PFSK-1 (cell line): ENCODE data around the gene TFPI.

Experiments used
- FOXP2 ChIP-seq: optimal IDR thresholded peaks from 2 replicates; pipeline ENCODE3; 2011; ENCODE audit warnings: borderline replicate concordance, control low read depth, inconsistent platforms; ENCODE audit not compliant: insufficient read depth; ENCODE audit errors: extremely low read length, extremely low read depth
- POLR2AphosphoS5 ChIP-seq: IDR thresholded peaks from 2 replicates; pipeline ENCODE4 v1.6.1; 2012; ENCODE audit warnings: low read depth, mild to moderate bottlenecking, control low read depth, low read length, moderate library complexity
- SIN3A ChIP-seq: IDR thresholded peaks from 2 replicates; pipeline ENCODE4 v1.6.1; 2012; ENCODE audit warnings: mild to moderate bottlenecking, low read length, moderate library complexity, borderline replicate concordance; ENCODE audit not compliant: insufficient read depth
- TAF1 ChIP-seq: IDR thresholded peaks from 2 replicates; pipeline ENCODE4 v1.6.1; 2012; ENCODE audit warnings: low read length, control low read depth, borderline replicate concordance; ENCODE audit not compliant: insufficient read depth
- TF ChIP-seq, protein P1 (sequence below), 2 experiments: IDR thresholded peaks; 2 replicates each; pipeline versions ENCODE4 v1.6.1 to v1.8.0; 2011 to 2012; ENCODE audit warnings: low read depth in 2 of 2, low read length in 2 of 2, control low read depth in 1 of 2, inconsistent platforms in 1 of 2, mild to moderate bottlenecking in 1 of 2, moderate library complexity in 1 of 2; ENCODE audit not compliant: insufficient read depth in 1 of 2

The TFPI gene

DNA sequence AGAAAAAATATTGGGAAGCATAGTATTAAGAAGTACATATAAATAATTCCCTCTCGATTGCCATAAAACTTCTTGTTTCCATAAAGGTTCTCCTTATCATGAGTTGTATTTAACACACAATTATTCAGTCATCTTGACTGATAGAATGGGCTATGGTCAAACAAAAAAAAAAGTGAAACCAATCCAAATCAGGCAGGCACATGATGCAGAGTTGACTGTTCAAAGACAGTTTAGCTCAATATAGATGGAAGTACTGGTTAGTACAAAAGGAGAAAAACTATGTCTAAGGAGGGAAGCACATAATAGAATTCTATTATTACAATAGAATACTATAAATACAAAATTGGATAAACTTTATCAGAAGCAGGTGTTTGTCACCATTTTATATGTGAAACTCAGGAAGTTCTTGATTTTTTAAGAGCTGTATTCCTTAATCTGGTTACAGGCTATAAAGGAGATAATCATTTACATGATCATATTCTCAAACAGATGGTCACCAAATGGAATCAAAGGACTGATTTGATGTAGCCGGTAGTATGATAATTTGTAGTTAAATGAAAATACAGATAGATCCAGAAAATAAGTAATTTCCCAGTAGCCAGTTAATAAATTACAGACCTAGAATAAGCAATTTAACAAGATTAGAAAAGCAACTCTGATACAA lies 88.0 kb downstream of the TFPI start:
- TF ChIP-seq, protein P1, sequence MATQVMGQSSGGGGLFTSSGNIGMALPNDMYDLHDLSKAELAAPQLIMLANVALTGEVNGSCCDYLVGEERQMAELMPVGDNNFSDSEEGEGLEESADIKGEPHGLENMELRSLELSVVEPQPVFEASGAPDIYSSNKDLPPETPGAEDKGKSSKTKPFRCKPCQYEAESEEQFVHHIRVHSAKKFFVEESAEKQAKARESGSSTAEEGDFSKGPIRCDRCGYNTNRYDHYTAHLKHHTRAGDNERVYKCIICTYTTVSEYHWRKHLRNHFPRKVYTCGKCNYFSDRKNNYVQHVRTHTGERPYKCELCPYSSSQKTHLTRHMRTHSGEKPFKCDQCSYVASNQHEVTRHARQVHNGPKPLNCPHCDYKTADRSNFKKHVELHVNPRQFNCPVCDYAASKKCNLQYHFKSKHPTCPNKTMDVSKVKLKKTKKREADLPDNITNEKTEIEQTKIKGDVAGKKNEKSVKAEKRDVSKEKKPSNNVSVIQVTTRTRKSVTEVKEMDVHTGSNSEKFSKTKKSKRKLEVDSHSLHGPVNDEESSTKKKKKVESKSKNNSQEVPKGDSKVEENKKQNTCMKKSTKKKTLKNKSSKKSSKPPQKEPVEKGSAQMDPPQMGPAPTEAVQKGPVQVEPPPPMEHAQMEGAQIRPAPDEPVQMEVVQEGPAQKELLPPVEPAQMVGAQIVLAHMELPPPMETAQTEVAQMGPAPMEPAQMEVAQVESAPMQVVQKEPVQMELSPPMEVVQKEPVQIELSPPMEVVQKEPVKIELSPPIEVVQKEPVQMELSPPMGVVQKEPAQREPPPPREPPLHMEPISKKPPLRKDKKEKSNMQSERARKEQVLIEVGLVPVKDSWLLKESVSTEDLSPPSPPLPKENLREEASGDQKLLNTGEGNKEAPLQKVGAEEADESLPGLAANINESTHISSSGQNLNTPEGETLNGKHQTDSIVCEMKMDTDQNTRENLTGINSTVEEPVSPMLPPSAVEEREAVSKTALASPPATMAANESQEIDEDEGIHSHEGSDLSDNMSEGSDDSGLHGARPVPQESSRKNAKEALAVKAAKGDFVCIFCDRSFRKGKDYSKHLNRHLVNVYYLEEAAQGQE (IDR thresholded peaks at IDR 0.05; ENCODE audit: insufficient read depth in 1 of 2, low read depth in 2 of 2, low read length in 2 of 2) = no peak
- TF ChIP-seq TAF1 = no peak
- TF ChIP-seq FOXP2 = no peak
- TF ChIP-seq SIN3A = no peak
- no peak for TF ChIP-seq POLR2AphosphoS5

DNA sequence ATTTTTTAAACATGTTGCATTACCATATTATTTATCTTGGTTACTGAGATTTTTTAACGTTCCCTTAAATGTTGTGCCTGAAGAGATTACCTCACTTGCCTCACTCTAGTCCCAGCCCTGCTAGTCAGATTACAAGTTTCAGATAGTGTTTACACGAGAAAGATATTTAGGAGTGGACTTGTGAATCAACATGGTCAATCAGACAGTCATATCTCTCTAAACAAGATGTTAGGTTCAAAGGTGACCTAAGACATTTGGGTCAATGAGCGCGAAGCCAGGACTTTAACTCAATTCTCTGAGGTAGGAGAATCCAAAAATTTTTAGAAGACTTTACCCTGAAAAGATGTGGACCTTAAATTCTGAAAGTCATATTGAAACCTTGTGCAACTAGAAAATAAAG lies 91.4 kb downstream of the TFPI start:
- no peak for TF ChIP-seq FOXP2
- TF ChIP-seq, protein P1 (IDR thresholded peaks at IDR 0.05; ENCODE audit: insufficient read depth in 1 of 2, low read depth in 2 of 2, low read length in 2 of 2) = no peak
- no peak for TF ChIP-seq POLR2AphosphoS5
- TF ChIP-seq TAF1 = no peak
- no peak for TF ChIP-seq SIN3A

DNA sequence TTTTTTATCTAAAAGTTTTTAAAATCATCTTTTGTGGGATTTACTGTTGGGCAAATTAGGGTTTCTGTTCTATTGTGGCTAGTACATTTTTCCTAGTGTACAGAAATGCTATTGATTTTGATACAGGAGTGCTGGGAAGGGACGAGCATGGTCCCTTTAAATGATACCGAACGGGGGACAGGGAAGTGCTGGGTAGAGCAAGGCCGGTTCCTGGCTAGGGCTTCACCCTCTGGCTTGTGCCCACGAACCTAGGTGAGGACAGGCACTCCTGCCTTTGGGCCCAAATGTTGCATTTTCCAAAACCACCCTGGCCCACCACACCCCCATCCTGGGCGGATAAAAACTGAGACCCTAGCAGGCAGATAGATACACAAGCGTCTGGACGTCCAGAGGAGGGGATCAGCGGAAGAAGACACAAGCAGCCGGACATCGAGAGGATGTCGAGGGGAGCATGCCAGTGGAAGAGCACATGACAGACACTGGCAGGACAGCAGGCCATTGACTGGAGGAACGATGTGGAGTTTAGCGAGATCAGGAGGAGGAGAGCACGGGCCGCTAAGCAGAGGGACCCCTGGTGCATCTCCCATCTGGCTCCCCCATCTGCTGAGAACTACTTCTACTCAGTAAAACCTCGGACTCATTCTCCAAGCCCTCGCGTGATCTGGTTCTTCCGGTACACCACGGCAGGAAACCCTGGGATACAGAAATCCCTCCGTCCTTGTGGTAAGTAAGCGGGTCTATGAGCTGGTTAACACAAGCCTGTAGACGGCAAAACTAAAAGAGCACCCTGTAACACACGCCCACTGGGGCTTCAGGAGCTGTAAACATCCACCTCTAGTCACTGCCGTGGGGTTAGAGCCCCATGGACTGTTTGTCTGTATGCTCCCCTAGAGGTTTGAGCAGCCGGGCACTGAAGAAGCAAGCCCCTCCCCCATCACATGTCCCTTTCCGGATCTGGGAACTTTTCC lies 92.7 kb downstream of the TFPI start:
- TF ChIP-seq SIN3A = no peak
- TF ChIP-seq TAF1 = no peak
- TF ChIP-seq, protein P1 (IDR thresholded peaks at IDR 0.05; ENCODE audit: insufficient read depth in 1 of 2, low read depth in 2 of 2, low read length in 2 of 2) = no peak
- TF ChIP-seq POLR2AphosphoS5 = no peak
- TF ChIP-seq FOXP2 = no peak

DNA sequence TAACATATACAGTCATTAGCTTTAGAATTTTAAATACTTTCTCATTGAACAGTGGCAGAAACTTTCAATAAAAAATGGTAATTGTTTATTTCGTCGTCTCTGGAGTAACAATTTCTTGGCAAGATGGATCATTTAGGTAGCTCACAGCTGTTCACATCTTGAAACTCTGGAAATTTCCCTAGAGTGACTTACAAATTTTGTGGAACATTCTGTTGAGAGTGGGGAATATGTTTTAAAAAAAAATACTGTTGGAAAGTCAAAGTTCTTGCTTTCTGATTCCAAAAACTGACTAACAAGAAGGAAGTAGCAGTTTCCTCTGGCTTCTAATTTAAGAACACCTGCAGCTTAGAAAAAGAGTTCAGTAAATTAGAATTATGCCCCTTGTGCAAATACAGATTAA lies 95.0 kb downstream of the TFPI start:
- TF ChIP-seq SIN3A (no peak), TAF1 (no peak), FOXP2 (no peak), POLR2AphosphoS5 (no peak)
- TF ChIP-seq, protein P1 (IDR thresholded peaks at IDR 0.05; ENCODE audit: insufficient read depth in 1 of 2, low read depth in 2 of 2, low read length in 2 of 2) = no peak
